Measurements from ENCODE around the gene SLC30A2. TPM values are rescaled to one million over a fixed set of nuclear protein-coding genes. Genes with fewer than 3 reads are reported as not detected.

SLC30A2 gene
- 4.7 TPM for total RNA-seq

GRCh38 chr1:26045722-26046245 lies at the start of gene SLC30A2:
Gene SLC30A2 (minus strand): TSS chr1:26046118. CDS start chr1:26045896, 222 bp downstream.

GRCh38 chr1:26067432-26067911 lies 21.6 kb upstream of the SLC30A2 start, which contains the start of gene TRIM63:
Gene TRIM63 (minus strand): TSS chr1:26067630. CDS start chr1:26067494, 136 bp downstream.

DNA sequence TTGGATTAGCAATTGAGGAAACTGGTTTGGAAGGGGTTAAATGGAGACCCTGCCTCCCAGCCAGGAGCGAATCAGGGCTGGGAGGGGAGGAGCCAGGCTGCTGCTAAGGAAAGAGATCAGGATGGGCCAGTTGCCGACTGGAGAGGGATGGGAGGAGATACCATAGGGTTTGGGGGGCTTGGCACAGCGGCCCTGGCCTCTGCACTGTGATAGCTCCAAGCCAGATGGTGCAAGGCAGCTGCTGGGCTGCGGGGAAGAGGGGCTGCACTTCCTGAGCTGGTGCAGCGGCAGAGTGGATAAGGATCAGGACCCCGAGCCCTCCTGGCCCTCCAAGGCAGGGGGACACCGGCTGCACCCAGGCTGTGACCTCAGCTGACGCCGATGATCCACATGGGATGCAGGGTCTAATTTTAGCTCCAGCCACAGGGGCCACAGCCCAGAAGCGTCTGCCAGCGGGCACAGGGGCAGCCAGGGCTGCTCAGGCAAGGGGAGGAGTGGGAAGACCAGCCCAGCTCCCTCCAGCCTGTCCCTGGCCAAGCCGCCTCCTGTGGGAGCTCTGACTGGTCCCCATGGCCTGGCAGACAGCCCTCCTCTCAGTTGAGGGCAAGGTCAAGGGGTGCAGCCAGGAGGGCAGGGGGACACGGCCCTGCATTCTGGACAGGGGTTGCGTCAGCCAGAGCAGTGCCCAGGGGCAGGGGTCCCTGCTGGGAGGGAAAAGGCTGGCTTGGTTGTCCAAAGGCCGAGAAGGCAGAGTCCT lies 24.1 kb downstream of the SLC30A2 start, which contains the start of gene EXTL1:
Gene EXTL1 (plus strand): TSS at position 129 of the 757 bp plus-strand sequence. CDS start 872 bp downstream, outside the sequence.

DNA sequence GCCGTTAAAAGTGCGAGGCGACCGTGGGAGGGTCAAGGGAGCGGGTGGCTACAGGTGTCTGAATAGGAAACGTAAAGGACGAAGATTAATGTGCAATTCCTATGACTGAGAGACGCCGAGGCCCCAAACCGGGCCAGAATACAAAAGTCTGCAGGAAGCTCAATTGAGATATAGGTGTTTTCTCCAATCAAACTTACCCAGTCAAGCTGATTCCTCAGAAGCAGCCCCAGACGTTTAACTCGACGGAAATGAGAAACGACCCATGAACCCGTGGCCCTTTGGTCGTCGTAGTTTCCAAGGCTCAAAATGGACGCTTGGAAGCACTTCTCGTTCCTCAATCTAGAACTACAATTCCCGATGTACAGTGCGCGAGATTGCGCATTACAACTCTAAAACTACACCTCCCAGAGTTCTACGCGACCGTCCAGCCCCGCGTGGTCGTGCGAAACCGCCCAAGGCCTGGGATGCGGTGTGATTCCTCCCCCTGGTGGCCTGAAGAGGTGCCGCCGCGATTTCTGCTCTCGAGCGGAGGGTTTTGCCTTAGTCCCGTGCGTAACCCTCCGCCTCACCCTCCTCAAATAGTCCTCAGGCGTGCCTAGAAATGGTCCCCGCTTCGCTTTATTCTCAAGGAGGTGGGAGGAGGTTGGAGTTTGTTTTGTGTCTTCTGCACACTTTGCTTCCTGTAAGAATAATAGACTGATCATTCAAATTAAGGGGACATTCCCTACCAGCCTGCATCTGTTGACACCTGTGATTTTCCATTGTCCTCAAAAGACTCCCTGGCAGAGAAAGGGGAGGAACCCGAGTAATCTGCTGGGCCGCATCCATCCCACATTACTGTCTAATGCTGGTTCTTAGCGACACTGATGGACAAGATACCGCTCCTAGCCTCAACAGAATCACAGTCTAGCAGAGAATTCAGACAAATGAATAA lies 47.8 kb downstream of the SLC30A2 start, which contains the start of gene PAFAH2:
Gene PAFAH2 (minus strand): TSS at position 236 of the 934 bp plus-strand sequence. CDS start 7,247 bp downstream, outside the sequence.

Small RNA genes lying within 50 kb of the gene (small RNA-seq; reads per million reads assigned to genes)
- gene RF00283 (ENCODE audit: low replicate concordance) (not detected), gene RF00492 (ENCODE audit: low replicate concordance) (not detected)

Other genes with a start within 250 kb of the SLC30A2 start
- gene SELENON, start 245.9 kb downstream of the SLC30A2 start, total RNA-seq: 55.4 TPM
- 54.4 TPM for gene MTFR1L, start 226.2 kb downstream of the SLC30A2 start, total RNA-seq
- gene AUNIP, start 186.7 kb downstream of the SLC30A2 start, total RNA-seq: 1.2 TPM
- 28.3 TPM for gene PAQR7, start 170.4 kb downstream of the SLC30A2 start, total RNA-seq
- gene STMN1, start 139.7 kb downstream of the SLC30A2 start, total RNA-seq: 125 TPM
- 22.0 TPM for gene PAFAH2, start 48.1 kb downstream of the SLC30A2 start, total RNA-seq
- 2.1 TPM for gene EXTL1, start 24.3 kb downstream of the SLC30A2 start, total RNA-seq
- 9.4 TPM for gene TRIM63, start 21.5 kb upstream of the SLC30A2 start, total RNA-seq
- gene PDIK1L, start 65.7 kb upstream of the SLC30A2 start, total RNA-seq: 10.5 TPM
- 1.5 TPM for gene FAM110D, start 113.0 kb upstream of the SLC30A2 start, total RNA-seq
- gene C1orf232, start 122.8 kb upstream of the SLC30A2 start, total RNA-seq: not detected
- gene ZNF593, start 123.8 kb upstream of the SLC30A2 start, total RNA-seq: 25.9 TPM
- not detected for gene ZNF593OS, start 125.7 kb upstream of the SLC30A2 start, total RNA-seq
- 7.6 TPM for gene CNKSR1, start 131.4 kb upstream of the SLC30A2 start, total RNA-seq
- gene CATSPER4, start 144.5 kb upstream of the SLC30A2 start, total RNA-seq: not detected
- 17.0 TPM for gene CEP85, start 188.1 kb upstream of the SLC30A2 start, total RNA-seq
- gene SH3BGRL3, start 234.0 kb upstream of the SLC30A2 start, total RNA-seq: 20.8 TPM

All from metanephros (tissue), 2 donors.